HG02884 (cell line): ENCODE results near the gene ATRX.
"Not testable (repeated sequence)": the region's sequence is repeated elsewhere in the genome, so short reads cannot be mapped to it uniquely, and the experiment has no call there.

Experiments
- ATAC-seq: cut with Tn5 transposase; IDR thresholded peaks from one replicate; pipeline ENCODE4 v1.9.1; 2021; ENCODE audit warnings: mild to moderate bottlenecking, moderate library complexity; ENCODE audit not compliant: unreplicated experiment

Gene ATRX

DNA sequence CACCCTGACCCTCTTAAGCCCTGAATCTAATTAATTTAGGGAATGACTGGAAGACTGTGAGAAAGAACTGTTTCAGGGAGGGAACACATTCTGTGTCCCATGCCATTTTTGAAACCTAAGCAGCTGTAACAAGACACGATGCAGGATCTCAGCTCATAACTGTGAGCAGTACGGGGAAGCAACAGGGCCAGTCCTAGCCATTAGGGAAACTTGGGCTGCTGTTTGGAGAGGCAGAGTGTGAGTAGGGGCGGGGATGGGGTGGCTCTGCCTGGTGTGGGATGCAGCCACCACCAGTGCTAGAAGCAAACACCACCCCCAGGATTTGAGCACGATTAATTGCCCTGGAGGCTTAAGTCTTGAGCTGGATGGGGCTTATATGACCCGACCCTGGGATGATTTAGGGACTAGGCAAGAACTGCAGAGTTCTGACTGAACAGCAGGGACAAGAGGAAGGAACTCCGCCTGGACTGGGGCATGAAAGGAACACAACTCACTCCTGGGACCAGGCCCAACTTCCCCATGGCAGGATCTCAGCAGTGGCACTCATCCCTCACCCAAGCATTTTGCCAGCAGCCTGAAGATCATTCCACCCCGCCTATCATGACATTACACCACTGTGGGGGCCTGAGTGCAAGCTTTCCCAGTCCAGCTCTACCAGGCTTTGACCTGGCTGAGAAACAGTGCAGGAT is 43.1 kb downstream of the ATRX start:
- ATAC-seq: no peak

DNA sequence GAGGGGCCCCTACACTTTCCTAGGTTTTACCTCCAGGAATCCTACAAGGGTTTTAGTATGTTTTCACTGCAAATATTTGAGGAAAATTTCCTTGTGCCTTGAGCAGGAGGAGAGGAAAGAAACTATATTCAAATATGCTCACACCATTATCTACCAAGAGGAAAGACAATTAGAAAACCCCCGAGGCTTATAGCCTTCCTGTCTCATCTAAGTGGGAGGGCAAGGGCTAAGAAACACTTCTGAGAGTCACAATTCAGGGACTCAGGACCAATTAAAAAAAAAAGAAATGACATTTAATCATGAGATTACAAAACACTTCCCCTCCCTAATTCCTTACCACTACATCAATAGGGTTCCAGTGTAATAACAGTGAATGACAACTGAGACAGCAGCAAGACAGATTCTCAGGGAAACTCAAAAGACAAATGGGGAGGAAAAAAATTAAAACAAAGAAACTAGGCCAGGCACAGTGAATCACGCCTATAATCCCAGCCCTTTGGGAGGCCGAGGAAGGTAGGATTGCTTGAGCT is 45.6 kb downstream of the ATRX start:
- ATAC-seq: no peak

DNA sequence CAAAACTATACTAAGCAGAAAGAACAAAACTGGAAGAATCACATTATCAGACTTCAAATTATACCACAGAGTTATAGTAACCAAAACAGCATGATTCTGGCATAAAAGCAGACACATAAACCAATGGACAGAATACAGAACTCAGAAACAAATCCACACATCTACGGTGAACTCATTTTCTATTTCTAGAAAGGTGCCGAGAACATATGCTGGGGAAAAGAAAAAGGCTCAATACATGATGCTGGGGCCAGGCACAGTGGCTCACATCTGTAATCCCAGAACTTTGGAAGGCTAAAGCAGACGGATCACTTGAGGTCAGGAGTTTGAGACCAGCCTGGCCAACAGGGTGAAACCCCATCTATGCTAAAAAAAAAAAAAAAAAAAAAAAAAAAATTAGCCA is 52.7 kb downstream of the ATRX start:
- ATAC-seq: no peak

DNA sequence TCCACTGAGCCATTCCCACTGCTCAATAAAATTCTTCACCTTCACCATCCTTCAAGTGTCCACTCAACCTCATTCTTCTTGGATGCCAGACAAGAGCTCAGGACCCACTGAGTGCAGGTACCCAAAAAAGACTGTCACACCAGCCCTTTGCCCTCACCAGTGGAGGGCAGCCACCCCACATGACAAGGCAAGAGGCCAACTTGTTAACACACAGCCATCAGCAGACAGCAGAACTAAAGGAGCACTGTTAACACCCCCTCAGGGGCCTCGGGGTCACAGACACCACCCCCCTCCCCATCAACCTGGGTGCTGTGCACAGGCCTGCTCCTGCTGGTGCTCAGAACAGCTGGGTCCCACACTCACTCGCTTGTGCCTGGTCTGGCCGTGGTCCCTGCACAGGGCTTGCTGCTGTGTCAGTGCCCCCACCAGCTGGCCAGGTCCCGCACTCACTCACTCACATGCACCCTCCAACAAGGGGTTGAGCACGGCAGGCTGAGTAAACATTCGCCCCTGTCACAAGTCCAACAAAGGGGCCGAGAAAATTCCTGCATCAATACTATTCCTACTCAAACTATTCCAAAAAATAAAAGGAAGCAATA is 54.1 kb downstream of the ATRX start:
- ATAC-seq: no peak

DNA sequence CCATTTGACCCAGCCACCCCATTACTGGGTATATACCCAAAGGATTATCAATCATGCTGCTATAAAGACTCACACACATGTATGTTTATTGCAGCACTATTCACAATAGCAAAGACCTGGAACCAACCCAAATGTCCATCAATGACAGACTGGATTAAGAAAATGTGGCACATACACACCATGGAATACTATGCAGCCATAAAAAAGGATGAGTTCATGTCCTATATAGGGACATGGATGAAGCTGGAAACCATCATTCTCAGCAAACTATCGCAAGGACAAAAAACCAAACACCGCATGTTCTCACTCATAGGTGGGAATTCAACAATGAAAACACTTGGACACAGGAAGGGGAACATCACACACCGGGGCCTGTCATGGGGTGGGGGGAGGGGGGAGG is 59.9 kb downstream of the ATRX start:
- not testable (repeated sequence) for ATAC-seq

DNA sequence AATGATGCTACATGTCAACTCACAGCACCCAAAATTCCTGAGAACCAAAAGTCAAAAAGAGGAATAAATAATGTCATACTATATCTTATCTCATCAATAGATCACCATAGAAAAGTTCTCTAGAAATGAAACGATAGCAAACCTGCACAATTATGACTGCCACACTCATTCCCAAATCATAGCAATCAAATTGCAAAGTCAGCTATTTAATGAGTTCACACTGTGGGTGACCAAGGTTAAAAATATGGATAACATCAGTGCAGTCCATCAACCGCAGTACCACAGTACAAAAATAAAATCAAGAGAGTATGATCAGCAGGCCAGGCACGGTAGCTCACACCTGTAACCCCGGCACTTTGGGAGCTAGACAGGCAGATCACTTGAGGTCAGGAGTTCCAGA is 62.3 kb downstream of the ATRX start:
- no peak for ATAC-seq

DNA sequence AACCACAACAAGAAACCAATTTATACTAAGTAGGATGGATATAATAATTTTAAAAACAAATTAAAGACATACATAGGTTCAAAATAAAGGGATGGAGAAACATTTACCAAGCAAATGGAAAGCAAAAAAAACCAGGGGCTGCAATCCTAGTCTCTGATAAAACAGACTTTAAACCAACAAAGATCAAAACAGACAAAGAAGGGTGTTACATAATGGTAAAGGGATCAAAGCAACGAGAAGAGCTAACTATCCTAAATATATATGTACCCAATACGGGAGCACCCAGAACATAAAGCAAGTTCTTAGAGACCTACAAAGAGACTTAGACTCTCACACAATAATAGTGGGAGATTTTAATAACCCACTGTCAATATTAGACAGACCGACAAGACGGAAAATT is 66.6 kb downstream of the ATRX start:
- ATAC-seq: no peak

DNA sequence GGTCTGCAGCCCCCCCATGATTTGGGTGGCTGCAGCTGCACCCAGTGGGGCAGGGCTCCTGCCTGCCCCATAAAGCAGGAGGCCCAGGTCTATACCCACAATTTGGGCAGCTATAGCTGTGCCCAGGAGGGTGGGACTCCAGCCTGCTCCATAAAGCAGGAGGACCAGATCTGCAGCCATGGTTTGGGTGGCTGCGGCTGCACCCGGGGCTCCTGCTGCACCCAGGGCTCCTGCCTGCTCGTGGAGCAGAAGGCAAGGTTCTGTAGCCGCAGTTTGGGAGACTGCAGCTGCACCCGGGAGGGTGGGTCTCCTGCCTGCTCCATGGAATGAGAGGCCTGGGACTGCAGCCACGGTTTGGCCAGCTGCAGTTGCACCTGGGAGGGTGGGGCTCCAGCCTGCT is 81.1 kb downstream of the ATRX start:
- ATAC-seq: no peak

DNA sequence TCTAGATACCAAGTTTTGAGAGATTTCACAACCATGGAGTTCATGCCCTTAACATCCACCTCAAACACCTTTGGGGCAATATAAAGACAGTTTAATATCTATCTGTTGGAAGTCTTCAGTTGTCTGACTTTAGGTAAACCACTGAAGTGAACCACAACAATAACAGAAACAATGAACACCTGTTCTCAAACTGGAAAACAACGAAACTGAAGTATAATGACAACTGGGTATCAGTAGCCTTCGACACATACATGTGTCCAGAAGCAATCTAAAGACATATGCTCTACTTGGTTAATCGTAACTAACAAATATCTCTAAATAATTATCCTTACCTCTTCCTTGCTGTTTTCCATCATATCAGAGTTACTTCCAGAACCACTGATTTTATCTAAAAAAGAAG is 87.8 kb downstream of the ATRX start:
- no peak for ATAC-seq

DNA sequence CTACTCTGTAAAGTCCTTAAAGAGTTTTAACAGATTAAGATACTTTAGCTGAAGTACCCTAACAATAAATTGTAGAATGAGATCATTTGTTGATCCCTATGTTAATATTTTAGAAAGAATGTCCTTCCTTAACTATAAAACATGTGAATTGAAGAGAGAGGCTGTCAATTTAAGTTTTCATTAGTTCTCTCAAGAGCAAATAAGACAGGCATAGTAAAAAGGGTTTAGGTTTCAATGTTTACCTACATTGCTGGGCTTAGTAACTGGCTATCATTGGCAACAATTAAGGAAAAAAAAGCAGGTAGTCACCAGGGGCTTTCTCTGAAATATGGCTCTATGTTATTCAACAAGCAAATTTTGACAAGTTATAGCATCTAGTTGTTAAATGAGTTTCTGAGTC is 91.5 kb downstream of the ATRX start:
- ATAC-seq: no peak

DNA sequence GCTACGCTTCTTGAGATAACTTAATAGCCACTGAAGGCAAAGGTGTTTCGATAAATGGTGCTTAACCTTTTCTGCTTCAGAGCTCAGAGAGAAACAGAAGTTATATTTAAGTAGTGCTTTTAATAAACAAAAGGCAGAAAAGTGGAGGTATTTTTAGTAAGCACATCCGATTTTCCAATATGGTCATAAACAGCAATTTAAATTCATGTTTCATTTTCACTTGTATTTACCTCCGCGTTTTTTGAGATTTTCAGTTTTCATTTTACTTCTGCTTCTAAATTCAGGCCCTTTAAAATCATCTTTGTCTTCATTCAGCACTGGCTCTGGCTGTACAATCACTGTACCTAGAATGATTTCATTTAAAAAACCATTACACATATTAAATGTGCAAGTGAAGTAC is 92.4 kb downstream of the ATRX start:
- ATAC-seq: no peak

DNA sequence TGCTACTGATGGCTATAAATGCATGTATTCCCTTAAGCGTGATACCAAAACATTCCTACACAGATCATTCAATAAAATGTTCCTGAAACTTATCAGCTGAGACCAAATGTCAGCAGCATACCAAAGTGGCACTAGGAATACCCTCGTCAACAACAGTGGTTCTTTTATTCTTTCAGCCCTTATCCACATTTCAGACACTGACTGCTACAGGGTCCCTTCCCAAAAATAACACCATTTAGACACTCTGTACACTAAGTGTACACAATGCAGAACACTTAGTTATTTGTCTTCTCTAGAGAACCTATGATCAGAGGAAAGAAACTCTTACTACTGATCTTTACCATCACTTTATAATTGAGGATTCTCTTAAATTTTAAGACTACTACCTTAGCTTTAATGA is 94.1 kb downstream of the ATRX start:
- no peak for ATAC-seq

DNA sequence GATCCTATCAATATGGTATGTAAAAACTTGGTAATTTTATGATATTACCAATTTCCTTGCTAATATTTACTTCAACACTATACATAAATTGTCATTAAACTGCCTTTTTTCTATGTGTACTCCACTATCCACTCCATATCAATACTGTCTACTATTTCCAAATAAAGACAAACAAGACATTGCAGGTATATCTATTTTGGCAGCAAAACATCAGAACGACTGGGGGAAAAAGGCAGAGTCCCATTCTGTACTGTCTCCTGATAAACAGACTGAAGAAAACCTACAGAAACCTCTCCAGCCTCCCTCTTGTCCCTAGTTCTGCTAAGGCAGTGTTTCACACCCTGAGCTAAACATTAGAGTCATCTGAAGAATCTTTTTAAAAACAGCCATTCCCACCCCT is 96.6 kb downstream of the ATRX start:
- ATAC-seq: no peak

DNA sequence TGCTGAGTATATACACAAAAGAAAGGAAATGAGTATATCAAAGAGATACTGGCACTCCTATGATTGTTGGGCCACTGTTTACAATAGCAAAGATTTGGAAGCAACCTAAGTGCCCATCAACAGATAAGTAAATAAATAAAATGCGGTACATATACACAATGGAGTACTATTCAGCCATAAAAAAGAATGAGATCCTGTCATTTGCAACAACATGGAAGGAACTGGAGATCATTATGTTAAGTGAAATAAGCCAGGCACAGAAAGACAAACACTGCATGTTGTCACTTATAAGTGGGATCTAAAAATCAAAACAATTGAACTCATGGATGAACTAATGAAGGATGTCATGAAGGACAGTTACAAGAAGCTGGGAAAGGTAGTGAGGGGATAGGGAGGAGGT is 100.3 kb downstream of the ATRX start:
- not testable (repeated sequence) for ATAC-seq

DNA sequence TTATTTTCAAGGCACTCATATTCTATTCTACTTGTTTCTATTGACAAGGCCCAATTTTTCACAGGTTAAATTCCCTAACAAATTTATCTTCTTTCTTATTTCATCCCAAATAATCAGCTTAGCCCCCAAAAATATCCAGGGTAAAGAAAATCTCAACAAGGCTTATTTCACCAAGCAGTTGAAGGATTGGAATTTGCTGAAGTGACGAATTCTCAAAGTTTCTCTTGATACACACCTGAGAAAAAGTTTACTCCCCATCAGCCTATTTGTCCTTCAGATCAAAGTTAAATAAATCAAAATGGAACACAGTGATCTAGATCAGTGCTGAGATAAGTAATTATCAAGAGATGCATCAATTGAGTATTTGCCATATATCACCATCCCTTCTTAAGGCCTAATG is 106.9 kb downstream of the ATRX start:
- ATAC-seq: no peak

DNA sequence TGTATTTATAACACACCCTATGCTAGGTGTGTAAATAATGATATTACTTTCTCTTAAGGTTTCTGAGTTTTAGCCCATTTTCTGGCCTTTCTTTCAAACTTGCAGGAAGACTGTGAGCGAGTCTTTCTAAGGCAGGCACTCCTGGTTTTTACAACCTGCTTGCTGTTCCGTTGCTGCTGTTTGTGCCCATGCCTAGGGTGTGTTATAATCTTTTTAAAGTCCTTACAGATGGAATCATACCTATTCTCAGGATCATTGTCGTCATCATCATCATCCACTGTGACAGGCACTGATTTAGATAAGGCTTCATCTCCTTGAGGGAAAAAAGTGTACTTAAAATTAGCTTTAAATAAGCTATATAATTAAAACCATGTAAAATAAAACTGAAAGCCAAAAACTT is 110.0 kb downstream of the ATRX start:
- no peak for ATAC-seq

DNA sequence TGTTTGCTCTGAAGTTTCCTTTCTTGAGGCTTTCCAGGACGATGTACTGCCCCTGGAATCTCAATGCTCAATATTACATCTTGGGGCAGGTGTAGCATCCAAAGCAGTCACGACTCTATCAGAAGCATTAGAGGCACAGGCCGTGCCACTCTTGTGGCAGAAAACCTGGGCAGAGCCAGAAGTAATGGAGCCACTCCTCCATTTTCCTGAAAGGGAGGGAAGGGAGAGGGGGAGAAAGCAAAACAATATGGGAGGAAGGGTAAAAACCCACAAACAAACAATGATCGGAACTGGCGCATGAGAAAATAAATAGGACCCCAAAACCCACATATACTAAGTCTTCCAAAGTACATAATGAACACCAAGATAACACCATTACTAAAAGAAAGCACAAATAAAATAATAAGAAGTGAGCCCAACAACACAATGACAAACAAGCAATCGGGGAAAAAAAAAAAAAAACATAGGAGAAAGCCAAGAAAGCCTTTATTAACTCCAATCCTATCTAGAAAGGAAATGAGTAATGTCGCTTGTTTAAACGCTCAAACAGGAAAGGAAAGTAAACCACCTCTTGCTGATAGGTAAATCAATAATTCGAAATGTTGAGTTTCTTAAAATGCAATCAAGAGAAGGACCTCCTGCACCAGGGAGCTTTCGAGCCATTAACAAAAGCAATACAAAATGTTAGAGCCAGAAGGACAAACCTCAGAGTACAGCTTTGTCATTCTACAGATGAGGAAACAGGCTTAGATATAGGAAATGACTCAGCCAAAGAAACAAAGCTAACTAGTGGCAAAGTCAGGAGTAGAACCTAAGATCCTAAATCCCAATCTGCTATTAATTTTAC is 117.4 kb downstream of the ATRX start:
- ATAC-seq: no peak

DNA sequence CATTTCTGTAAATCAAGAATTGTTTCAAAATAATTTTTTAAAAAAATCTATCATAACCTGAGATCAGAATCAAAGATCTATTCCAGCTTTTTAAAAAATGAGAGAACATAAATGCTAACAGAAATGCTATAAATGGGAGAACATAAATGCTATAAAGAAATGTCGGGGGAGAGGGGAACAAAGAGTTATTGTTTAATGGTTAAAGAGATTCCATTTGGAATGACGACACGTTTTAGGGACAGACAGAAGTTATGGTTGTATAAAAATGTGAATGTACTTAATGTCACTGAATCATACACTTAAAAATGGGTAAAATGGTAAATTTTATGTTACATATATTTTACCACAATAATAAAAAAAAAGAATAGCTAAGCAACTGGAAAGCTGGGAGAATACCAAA is 127.1 kb downstream of the ATRX start:
- ATAC-seq: no peak

DNA sequence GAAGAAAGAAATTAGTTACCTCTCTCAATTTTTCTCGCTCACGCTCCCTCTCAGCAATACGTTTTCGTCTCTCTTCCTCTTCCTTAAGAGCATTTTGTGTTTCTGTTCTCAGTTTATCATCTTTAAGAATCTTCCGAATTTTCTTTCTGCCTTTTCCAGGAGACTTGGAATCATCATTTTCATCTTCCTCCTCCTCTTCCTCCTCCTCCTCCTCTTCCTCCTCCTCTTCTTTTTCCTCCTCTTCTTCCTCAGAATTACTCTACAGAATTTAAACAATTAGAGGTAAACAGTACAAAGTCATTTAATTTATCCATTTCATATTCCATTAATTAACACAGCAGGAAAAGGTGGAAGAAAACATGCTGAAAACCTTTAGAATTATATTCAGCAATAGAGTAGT is 133.9 kb downstream of the ATRX start:
- no peak for ATAC-seq

DNA sequence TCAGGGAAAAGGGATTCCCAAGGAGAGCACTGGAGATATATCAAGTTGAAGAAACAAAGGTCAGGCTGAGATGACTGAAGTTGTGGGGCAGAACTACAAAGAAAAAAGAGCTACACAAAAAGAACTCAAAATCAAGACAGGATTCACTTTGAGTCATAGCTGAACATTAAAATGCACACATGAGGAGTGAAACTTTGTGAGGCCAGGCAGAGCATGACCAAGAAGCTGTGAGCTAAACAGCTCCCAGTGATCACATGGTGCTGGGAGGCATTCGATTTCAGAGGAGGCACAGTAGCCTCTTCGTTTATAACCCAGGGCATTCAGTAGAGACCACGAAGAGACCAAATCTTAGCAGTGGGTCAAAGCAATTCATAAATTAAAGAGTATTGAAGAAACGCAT is 145.3 kb downstream of the ATRX start:
- peak; percentile 75 for ATAC-seq

DNA sequence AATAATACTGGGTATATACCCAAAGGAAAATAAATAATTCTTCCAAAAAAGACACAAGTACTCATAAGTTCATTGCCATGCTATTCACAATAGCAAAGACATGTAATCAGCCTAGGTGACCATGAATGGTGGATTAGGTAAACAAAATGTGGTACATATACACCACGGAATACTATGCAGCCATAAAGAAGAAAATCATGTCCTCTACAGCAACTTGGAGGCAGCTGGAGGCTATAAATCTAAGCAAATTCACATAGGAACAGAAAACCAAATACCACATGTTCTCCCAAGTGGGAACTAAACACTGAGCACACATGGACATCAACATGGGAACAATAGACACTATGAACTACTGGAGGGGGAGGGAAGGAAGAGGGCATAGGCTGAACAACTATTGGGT is 146.2 kb downstream of the ATRX start:
- ATAC-seq: no peak

DNA sequence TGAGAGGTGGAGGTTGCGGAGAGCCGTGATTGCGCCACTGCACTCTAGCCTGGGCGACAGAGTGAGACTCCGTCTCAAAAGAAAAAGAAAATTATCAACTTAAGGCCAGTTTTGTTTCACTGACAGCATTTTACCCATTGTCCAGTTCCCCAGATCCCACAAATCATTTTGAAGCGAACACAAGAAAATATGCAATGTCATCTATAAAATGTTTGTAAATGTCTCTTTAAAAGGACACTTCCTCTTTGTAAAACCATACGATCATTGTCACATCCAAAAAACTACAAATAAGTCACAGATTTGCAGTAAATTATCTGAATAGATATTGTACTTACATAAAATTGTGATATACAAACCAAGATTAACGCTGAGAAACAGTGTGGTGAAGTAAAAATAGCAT is 147.6 kb downstream of the ATRX start:
- no peak for ATAC-seq
